GM18526 (cell line): ENCODE results near the gene CYP2S1.

Source experiments
- POLR2A ChIP-seq: IDR thresholded peaks from 3 replicates; pipeline ENCODE4 v1.6.1; 2011; ENCODE audit not compliant: insufficient read length; ENCODE audit errors: extremely low read depth

Gene CYP2S1

GRCh38 chr19:41219924-41220567 lies 27.0 kb downstream of the CYP2S1 start:
- TF ChIP-seq POLR2A: no peak

GRCh38 chr19:41220811-41221210 lies 27.8 kb downstream of the CYP2S1 start:
- no peak for TF ChIP-seq POLR2A

DNA sequence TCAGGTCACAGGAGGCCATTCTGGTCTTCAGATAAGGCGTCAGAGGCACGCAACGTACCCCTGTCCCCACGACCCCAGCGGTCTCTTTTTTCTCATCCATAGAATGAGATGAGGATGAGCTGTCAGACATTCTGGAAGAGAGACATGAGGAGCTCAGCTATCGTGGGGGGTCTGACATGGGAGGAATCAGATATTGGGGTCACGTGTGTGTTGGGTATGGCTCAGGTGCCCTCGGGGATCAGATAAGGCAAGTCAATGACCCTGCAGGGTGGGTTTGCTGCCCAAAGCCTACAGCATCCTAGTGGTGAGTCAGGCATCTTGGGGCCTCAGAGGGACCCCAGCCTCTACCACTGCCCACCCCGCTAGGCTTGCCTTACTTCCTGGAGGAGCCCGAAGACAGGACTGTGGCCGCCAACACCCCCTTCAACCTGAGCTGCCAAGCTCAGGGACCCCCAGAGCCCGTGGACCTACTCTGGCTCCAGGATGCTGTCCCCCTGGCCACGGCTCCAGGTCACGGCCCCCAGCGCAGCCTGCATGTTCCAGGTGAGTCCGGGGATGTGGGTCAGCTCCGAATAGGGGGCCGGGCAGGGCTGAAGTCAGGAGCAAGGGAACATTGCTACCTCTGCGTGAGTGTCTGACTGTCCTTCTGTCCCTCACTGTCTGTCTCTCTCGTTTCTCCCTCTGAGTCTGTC lies 28.6 kb downstream of the CYP2S1 start:
- no peak for TF ChIP-seq POLR2A

DNA sequence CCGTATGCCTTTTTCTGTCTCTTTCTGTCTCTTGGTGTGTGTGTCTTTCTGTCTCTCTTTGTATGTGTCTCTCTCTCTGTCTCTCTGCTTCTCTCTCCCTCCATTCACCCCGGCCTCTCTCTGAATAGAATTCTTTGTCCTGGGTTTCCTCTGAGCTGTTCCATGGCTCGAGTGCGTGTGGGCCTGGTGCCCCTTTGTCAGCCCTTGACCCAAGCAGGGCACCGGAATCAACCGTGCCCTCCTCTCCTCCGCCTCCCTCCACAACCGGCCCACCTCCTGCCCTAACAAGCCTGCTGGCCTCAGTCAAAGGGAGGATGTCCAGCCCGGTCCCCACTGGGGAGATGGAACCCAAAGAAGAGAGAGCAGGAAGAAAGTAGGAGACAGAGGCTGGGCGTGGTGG lies 29.2 kb downstream of the CYP2S1 start:
- no peak for TF ChIP-seq POLR2A

DNA sequence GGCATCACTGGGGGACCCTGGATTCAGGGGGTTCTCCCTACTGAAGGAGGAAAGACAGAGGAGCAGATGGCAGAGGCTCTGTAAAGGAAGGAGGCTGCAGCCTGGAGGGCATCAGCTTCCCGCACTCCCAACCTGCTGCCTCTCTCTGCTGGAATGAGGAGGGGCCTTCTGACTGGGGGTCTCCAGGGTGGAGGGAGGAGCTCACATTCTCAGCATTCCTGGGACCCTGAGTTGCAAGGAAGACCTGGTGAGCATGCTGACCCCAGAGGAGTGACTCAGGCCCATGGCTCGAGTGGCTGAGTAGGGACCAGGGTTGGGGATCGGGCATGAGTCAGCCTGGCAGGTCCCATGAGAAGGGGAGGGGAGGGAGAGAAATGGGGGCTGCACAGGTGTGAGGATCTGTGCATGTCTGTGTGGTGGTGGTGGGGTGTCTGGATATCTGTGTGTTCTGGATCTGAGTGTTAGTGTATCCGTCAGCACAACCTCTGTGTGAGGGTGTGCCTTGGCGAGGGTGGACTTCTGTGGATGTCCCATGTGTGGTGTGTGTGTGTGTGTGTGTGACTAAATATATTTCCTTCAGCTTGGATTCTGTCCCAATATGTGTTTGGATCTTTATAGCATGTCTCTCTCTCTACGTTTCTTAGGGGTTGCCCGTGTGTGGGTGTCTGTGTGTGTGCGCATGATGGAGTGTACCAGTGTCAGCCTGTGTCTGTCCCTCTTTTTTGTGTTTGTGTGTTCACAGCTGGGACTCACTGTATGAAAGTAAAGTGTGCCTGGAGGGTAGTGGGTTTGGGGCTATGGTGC lies 30.6 kb downstream of the CYP2S1 start:
- no peak for TF ChIP-seq POLR2A

- TF ChIP-seq POLR2A: no peak
Measured at GRCh38 chr19:41224632-41225031, 31.6 kb downstream of the CYP2S1 start.

DNA sequence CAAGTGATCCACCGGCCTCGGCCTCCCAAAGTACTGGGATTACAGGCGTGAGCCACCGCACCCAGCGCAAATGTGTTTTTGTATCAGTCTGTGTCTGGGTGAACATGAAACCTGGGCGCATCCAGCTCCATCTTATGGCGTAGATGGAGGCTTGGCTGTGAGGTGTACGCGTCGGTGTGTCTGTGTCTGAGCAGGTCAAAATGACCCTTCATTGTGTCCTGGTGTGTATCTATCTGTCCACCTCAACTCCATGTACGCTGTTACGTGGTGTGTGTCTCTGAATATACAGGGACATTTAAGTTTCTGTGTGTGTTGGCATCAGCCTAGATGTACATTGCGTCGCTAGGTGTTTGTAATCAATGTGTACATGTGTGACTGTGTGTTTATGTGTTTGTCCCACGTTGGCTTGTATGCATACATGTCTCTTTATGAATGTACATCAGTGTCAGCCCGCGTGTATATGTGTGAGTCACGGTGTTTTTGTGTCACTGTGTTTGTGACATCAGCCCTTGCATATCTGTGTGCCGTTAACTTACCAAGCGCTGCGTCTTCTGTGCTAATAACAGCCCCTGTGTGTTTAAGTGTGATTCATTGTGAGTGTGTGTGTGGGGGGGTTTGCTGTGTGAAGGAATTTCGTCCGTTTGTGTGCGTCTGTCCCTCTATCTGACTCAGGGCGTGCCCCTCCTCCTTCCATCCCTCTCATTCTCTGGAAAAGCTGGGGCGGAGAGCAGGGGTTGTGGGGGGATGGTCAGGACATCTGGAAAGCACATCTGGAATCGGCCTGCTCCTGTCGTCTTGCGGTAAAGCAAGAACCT lies 32.4 kb downstream of the CYP2S1 start:
- TF ChIP-seq POLR2A: no peak

- no peak for TF ChIP-seq POLR2A
Measured at GRCh38 chr19:41226053-41226873, 33.2 kb downstream of the CYP2S1 start.

DNA sequence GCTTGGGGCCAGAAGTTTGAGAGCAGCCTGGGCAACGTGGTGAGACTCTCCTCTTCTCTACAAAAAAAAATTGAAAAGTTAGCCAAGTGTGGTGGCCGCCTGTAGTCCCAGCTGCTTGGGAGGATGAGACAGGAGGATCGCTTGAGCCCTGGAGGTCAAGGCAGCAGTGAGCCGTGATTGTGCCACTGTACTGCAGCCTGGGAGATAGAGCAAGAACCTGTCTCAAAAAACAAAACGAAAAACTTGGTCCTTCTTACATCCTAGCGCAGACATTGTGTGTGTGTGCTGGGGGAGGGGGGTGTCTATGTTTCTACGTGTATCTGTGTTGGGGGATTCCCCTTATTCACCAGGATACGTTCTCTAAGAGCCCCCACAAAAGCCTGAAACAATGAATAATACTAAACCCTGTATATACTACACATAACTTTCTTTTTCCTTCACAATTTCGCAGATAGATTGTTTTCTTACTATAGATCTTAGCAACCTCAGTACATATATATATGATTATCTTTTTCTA lies 33.9 kb downstream of the CYP2S1 start:
- no peak for TF ChIP-seq POLR2A

GRCh38 chr19:41228486-41228885 lies 35.5 kb downstream of the CYP2S1 start:
- no peak for TF ChIP-seq POLR2A

GRCh38 chr19:41230067-41230857 lies 37.2 kb downstream of the CYP2S1 start:
- TF ChIP-seq POLR2A: no peak

GRCh38 chr19:41232686-41233085 lies 39.7 kb downstream of the CYP2S1 start:
- no peak for TF ChIP-seq POLR2A

DNA sequence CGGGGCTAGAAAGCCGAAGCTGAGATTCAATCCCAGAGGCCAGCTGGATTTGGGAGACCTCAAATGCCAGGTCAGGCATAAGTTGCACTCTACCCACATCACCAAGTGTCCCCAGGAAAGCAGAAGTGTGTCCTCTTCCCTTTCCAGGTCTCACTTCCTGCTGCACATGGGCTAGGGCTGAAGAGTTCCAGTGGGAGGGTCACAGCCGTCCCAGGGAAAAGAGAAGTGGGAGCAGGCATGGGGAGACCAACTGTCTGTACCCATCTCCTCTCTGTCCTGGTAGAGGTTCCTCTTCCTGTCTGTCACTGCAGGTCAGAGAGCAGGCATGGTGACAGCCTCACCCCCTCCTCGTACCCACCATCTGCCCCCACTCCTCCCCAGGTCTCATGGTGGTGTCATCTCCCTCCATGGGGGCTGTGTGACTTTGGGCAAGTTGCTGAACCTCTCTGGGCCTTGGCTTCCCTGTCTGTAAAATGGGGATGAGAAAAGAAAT lies 40.8 kb downstream of the CYP2S1 start:
- no peak for TF ChIP-seq POLR2A
